ENCODE data around the gene ATXN1.

GRCh38 chr6:16420337-16420714, 340.9 kb downstream of the ATXN1 start:
- TF ChIP-seq CTCF (IDR thresholded peaks at IDR 0.05; ENCODE audit: insufficient read depth, low read length) (no peak), REST (IDR thresholded peaks at IDR 0.05; ENCODE audit: insufficient replicate concordance, low read depth) (no peak), POLR2AphosphoS5 (IDR thresholded peaks at IDR 0.05; ENCODE audit: low read depth) (no peak), SPI1 (IDR thresholded peaks at IDR 0.05; ENCODE audit: borderline replicate concordance, low read depth) (no peak)

Data from HL-60 (cell line).